K562 (cell line): ENCODE data around the gene KRT34. TPM values are rescaled to one million over a fixed set of nuclear protein-coding genes. Genes with fewer than 3 reads are reported as not detected.

ENCODE experiments used
- ATAC-seq: fragments of 200-7000 bp; cut with Tn5 transposase; 3 replicates; pipeline ENCODE4 v1.9.1; 2020; ENCODE audit warnings: moderate library complexity
- BruUV-seq: library from RNA; stranded (reverse); fragments of 400-500 nt; replicated peaks from 2 replicates; lab custom pipeline; 2021; lab: Mats Ljungman, UMichigan
- CTCF ChIA-PET: fragments of 300-600 bp; formaldehyde crosslinking; extraction: SDS; loops from one replicate; lab custom pipeline; 2021; ENCODE audit warnings: low intra/inter-chr PET ratio; lab: Yijun Ruan, JAX
- POLR2A ChIA-PET: fragments of 300-600, 350-650 bp; sonication (Branson Sonifier 250); formaldehyde crosslinking; extraction: SDS; loops from one replicate; lab custom pipeline; 2021; ENCODE audit warnings: antibody characterized with exemption, inconsistent platforms; lab: Yijun Ruan, JAX
- DNase-seq, 4 experiments: peaks; one replicate each; pipeline versions ENCODE4 v3.0.0 to v3.0.0-alpha.2; 2011 to 2018; ENCODE audit warnings: low spot score in 3 of 4, mixed read lengths in 3 of 4; ENCODE audit errors: extremely low read depth in 1 of 4
- FAIRE-seq: peaks from 2 replicates; lab custom pipeline; 2011; peaks lifted over from hg19 to GRCh38; lab: Jason Lieb, UNC
- H2AFZ ChIP-seq: 2 replicates; pipeline ENCODE4 v1.6.0; 2011; ENCODE audit warnings: low read depth, low read length, control low read depth, inconsistent platforms
- H3K27ac ChIP-seq: fragments of 200-600 bp; 3 replicates; pipeline ENCODE4 v1.8.0; 2011; ENCODE audit warnings: low read depth, mild to moderate bottlenecking, control low read depth, inconsistent platforms, low read length, moderate library complexity, mixed read lengths; ENCODE audit errors: extremely low read depth
- H3K27me3 ChIP-seq, 2 experiments: fragments of 300-600 bp in 1 of 2; 2 replicates in 1 of 2; 3 replicates in 1 of 2; pipeline versions ENCODE4 v1.6.0 to v1.8.0; 2011; ENCODE audit warnings: inconsistent platforms in 2 of 2, low read length in 2 of 2, mild to moderate bottlenecking in 1 of 2, mixed read lengths in 1 of 2, moderate library complexity in 1 of 2; ENCODE audit not compliant: control insufficient read depth in 2 of 2, insufficient read depth in 2 of 2
- H3K36me3 ChIP-seq: fragments of 300-600 bp; 3 replicates; pipeline ENCODE4 v1.8.0; 2011; ENCODE audit warnings: mild to moderate bottlenecking, low read length, inconsistent platforms; ENCODE audit not compliant: control insufficient read depth, insufficient read depth
- H3K4me1 ChIP-seq, 2 experiments: fragments of 200-600 bp in 1 of 2; replicated peaks in 1 of 2; 2 replicates in 1 of 2; 3 replicates in 1 of 2; pipeline versions ENCODE4 v1.5.1 to v1.8.0; 2011; ENCODE audit warnings: inconsistent platforms in 2 of 2, low read length in 2 of 2, mild to moderate bottlenecking in 1 of 2, mixed read lengths in 1 of 2, moderate library complexity in 1 of 2; ENCODE audit not compliant: control insufficient read depth in 2 of 2, insufficient read depth in 2 of 2
- H3K4me2 ChIP-seq: 2 replicates; pipeline ENCODE4 v1.6.1; 2011; ENCODE audit warnings: low read length, control low read depth, inconsistent platforms, mixed read lengths; ENCODE audit not compliant: insufficient read depth
- H3K4me3 ChIP-seq: fragments of 200-600 bp; sonication (generic), shearing (Covaris generic); 2 replicates; pipeline ENCODE4 v1.5.1; 2016; ENCODE audit warnings: control low read depth, inconsistent platforms
- H3K79me2 ChIP-seq: fragments of 200-600 bp; 3 replicates; pipeline ENCODE4 v1.8.0; 2011; ENCODE audit warnings: low read length, inconsistent platforms; ENCODE audit not compliant: control insufficient read depth, insufficient read depth
- H3K9ac ChIP-seq, 2 experiments: 2 replicates each; pipeline versions ENCODE4 v1.6.0 to v1.6.1; 2011; ENCODE audit warnings: low read depth in 2 of 2, low read length in 2 of 2, control low read depth in 1 of 2, inconsistent platforms in 1 of 2, mild to moderate bottlenecking in 1 of 2, mixed read lengths in 1 of 2; ENCODE audit not compliant: insufficient read depth in 1 of 2
- H3K9me1 ChIP-seq: one replicate; pipeline ENCODE4 v1.6.0; 2011; ENCODE audit warnings: inconsistent platforms, mild to moderate bottlenecking, low read length, moderate library complexity; ENCODE audit not compliant: control insufficient read depth, insufficient read depth
- H3K9me3 ChIP-seq: replicated peaks from 2 replicates; pipeline ENCODE4 v1.5.1; 2011; ENCODE audit warnings: low read depth, low read length, inconsistent platforms; ENCODE audit not compliant: control insufficient read depth, insufficient read depth
- H4K20me1 ChIP-seq: replicated peaks from 2 replicates; pipeline ENCODE4 v1.6.1; 2011; ENCODE audit warnings: low read length, inconsistent platforms, mixed read lengths; ENCODE audit not compliant: control insufficient read depth, insufficient read depth
- BACH1 ChIP-seq: fragments of 200-800 bp; sonication (Bioruptor generic); IDR thresholded peaks from 2 replicates; pipeline ENCODE4 v1.6.1; 2016; ENCODE audit warnings: missing genetic modification characterization, missing compliant biosample characterization
- BCLAF1 ChIP-seq, 2 experiments: fragments of 450-650 bp in 1 of 2; IDR thresholded peaks; 2 replicates each; pipeline ENCODE4 v1.6.1; 2011 to 2017; ENCODE audit warnings: low read depth in 2 of 2, antibody characterized with exemption in 1 of 2, borderline replicate concordance in 1 of 2, low read length in 1 of 2, mild to moderate bottlenecking in 1 of 2, mixed read lengths in 1 of 2; ENCODE audit not compliant: control insufficient read depth in 1 of 2
- BDP1 ChIP-seq: IDR thresholded peaks from 3 replicates; pipeline ENCODE4 v1.6.1; 2011; ENCODE audit not compliant: insufficient read length, insufficient read depth
- E2F6 ChIP-seq, 2 experiments: IDR thresholded peaks; 2 replicates each; pipeline ENCODE4 v1.6.1; 2011; ENCODE audit warnings: borderline replicate concordance in 1 of 2, control low read depth in 1 of 2, low read depth in 1 of 2, low read length in 1 of 2, mild to moderate bottlenecking in 1 of 2, mixed read lengths in 1 of 2, moderate library complexity in 1 of 2; ENCODE audit not compliant: insufficient read depth in 1 of 2, insufficient read length in 1 of 2, poor library complexity in 1 of 2, severe bottlenecking in 1 of 2; ENCODE audit errors: extremely low read depth in 1 of 2
- GMEB1 ChIP-seq: fragments of 250-450 bp; sonication (Bioruptor Pico); IDR thresholded peaks from 2 replicates; pipeline ENCODE4 v1.4.0; 2020; ENCODE audit warnings: mild to moderate bottlenecking
- KDM5B ChIP-seq: fragments of 200-600 bp; sonication (generic); IDR thresholded peaks from 2 replicates; pipeline ENCODE4 v1.6.1; 2012; ENCODE audit warnings: low read depth, mild to moderate bottlenecking, moderate library complexity, low read length, control low read depth, inconsistent platforms; ENCODE audit not compliant: insufficient replicate concordance
- KLF10 ChIP-seq: fragments of 250-450 bp; sonication (Bioruptor Pico); IDR thresholded peaks from 2 replicates; pipeline ENCODE4 v1.6.1; 2021; ENCODE audit warnings: matching md5 sums
- MTA2 ChIP-seq: fragments of 450-650 bp; IDR thresholded peaks from 2 replicates; pipeline ENCODE4 v1.6.1; 2016; ENCODE audit warnings: low read depth
- SIN3A ChIP-seq, 2 experiments: fragments of 150-350 bp in 1 of 2; IDR thresholded peaks; 2 replicates each; pipeline ENCODE4 v1.6.1; 2011 to 2016; ENCODE audit warnings: borderline replicate concordance in 2 of 2, low read depth in 2 of 2, low read length in 2 of 2, mild to moderate bottlenecking in 2 of 2, moderate library complexity in 2 of 2; ENCODE audit not compliant: control insufficient read depth in 1 of 2
- SNAPC5 ChIP-seq: fragments of 250-450 bp; sonication (Bioruptor Pico); IDR thresholded peaks from 2 replicates; pipeline ENCODE4 v1.8.0; 2021; ENCODE audit warnings: moderate library complexity, mild to moderate bottlenecking, inconsistent platforms
- ZKSCAN8 ChIP-seq: fragments of 200-800 bp; sonication (Bioruptor generic); IDR thresholded peaks from 2 replicates; pipeline ENCODE4 v1.6.1; 2016; ENCODE audit warnings: missing genetic modification characterization, missing compliant biosample characterization
- ZNF133 ChIP-seq: fragments of 250-450 bp; sonication (Bioruptor Pico); IDR thresholded peaks from 2 replicates; pipeline ENCODE4 v1.4.0; 2020; ENCODE audit warnings: mild to moderate bottlenecking
- ZNF324 ChIP-seq: fragments of 250-450 bp; sonication (Bioruptor Pico); IDR thresholded peaks from 2 replicates; pipeline ENCODE4 v1.4.0; 2020; ENCODE audit warnings: mild to moderate bottlenecking
- ZSCAN29 ChIP-seq: fragments of 450-650 bp; IDR thresholded peaks from 2 replicates; pipeline ENCODE4 v1.6.1; 2017
- WGBS: fragments of 100-300 bp; shearing (Covaris generic); methylation state at CpG from one replicate; pipeline ENCODE4 v1.1.6; 2016; ENCODE audit warnings: low coverage, mixed read lengths; ENCODE audit not compliant: insufficient coverage; ENCODE audit errors: missing lambda C conversion rate; 5-methylcytosine and 5-hydroxymethylcytosine counted together
- in situ Hi-C: fragments of 300-500 bp; cut with MboI; formaldehyde crosslinking; loops from 4 replicates; pipeline ENCODE4 v1.15.0; 2018; ENCODE audit warnings: inconsistent platforms, mixed read lengths
- intact Hi-C: fragments of 100-400 bp; cut with micrococcal nuclease; formaldehyde crosslinking; loops from 2 replicates; pipeline ENCODE4 v1.14.2; 2022
- polyA plus RNA-seq, 8 experiments: library from polyadenylated mRNA; depleted of rRNA in 4 of 8; stranded (reverse) in 5 of 8; unstranded in 3 of 8; fragments of >200 nt; fragmentation: Nextera tagmentation in 2 of 8; fragmentation: Illumina TruSeq in 1 of 8; extraction: Ambion mirVana in 2 of 8; extraction: Trizol in 1 of 8; gene quantifications; 2 replicates each; pipeline versions ENCODE4 v1.2.1 to v1.2.3, GENCODE V29; 2011 to 2014; ENCODE audit warnings: inconsistent platforms in 1 of 8, missing spikeins in 1 of 8
- total RNA-seq, 7 experiments: library from RNA; depleted of rRNA in 6 of 7; stranded (reverse); fragments of >200 nt in 6 of 7; fragmentation: Illumina TruSeq in 2 of 7; extraction: Trizol in 2 of 7; gene quantifications; 2 replicates each; pipeline versions ENCODE4 v1.2.1 to v1.2.3, GENCODE V29; 2011 to 2021; ENCODE audit warnings: low replicate concordance in 1 of 7

Gene KRT34
- total and polyA plus RNA-seq, 9 of the 15 experiments (the other 6 are each of a cell fraction or from before 2014, with no cell fraction given), result not detected

- TF ChIP-seq BCLAF1 (IDR thresholded peaks at IDR 0.05; ENCODE audit: borderline replicate concordance in 1 of 2, control insufficient read depth in 1 of 2, low read depth in 2 of 2, low read length in 1 of 2) (no peak), BACH1 (tag) (no peak), ZNF133 (no peak), ZNF324 (CRISPR knock-in tag) (no peak), KDM5B (no peak)
Measured at GRCh38 chr17:41339571-41340172, 42.4 kb downstream of the KRT34 start (continued).

- no peak overlapping the region for H3K9ac ChIP-seq
- H3K4me3 ChIP-seq, result no peak overlapping the region
- in situ Hi-C loops, result no loop called here
- no peak for FAIRE-seq
- DNase-seq, result no peak
- H3K27ac ChIP-seq, result no peak overlapping the region
- no peaks in the 10 kb centered on the region for H4K20me1 ChIP-seq
- intact Hi-C loops, result no loop called here
- no peaks in the 10 kb centered on the region for H3K79me2 ChIP-seq
- no peak overlapping the region for H2AFZ ChIP-seq
- 1% methylated on average over 5 of the region's 5 CpGs for WGBS
- no peaks in the 10 kb centered on the region for H3K36me3 ChIP-seq
- CTCF ChIA-PET, result no interaction called here
- H3K9me1 ChIP-seq, result no peaks in the 10 kb centered on the region
- BruUV-seq, result no TSS peak
- H3K4me2 ChIP-seq, result no peak overlapping the region
- H3K4me1 ChIP-seq, result no peaks in the 10 kb centered on the region
- POLR2A ChIA-PET, result interaction anchor here (0.8 kb wide), 1 partner anchor 38 kb away, joined by 3 read pairs; no protein-coding TSS in a partner anchor
- H3K27me3 ChIP-seq, result peaks cover 0 to 3% of the 10 kb centered on the region in 2 experiments; a peak in 1 of 5 replicates
- no peaks in the 10 kb centered on the region for H3K9me3 ChIP-seq
- no peak for ATAC-seq
- TF ChIP-seq BDP1 (no peak), GMEB1 (CRISPR knock-in tag) (no peak), ZSCAN29 (no peak), SIN3A (IDR thresholded peaks at IDR 0.05; ENCODE audit: borderline replicate concordance in 2 of 2, control insufficient read depth in 1 of 2, low read depth in 2 of 2, low read length in 2 of 2) (no peak), E2F6 (IDR thresholded peaks at IDR 0.05; ENCODE audit: borderline replicate concordance in 1 of 2, extremely low read depth in 1 of 2, insufficient read depth in 1 of 2, insufficient read length in 1 of 2, low read depth in 1 of 2, low read length in 1 of 2, poor library complexity in 1 of 2, severe bottlenecking in 1 of 2) (no peak), KLF10 (CRISPR knock-in tag) (no peak), ZKSCAN8 (no peak), MTA2 (no peak), SNAPC5 (CRISPR knock-in tag) (no peak)
Measured at GRCh38 chr17:41338961-41339485, 43.1 kb downstream of the KRT34 start.
